Mammary epithelial cell (primary cell): ENCODE data around the gene LCP1.

Experiments
- EZH2 ChIP-seq: IDR thresholded peaks from 2 replicates; pipeline ENCODE4 v1.6.1; 2012; ENCODE audit warnings: low read length, inconsistent platforms, borderline replicate concordance
- TF ChIP-seq, protein P1 (sequence below), 2 donors: IDR thresholded peaks in 1 of 2; conservative IDR thresholded peaks in 1 of 2; 2 replicates each; pipeline ENCODE4 v1.5.1; 2011 to 2012; ENCODE audit warnings: inconsistent platforms in 2 of 2, low read length in 2 of 2, mild to moderate bottlenecking in 2 of 2, control low read depth in 1 of 2, low read depth in 1 of 2; ENCODE audit not compliant: insufficient read depth in 1 of 2; ENCODE audit errors: extremely low read depth in 1 of 2

DNA sequence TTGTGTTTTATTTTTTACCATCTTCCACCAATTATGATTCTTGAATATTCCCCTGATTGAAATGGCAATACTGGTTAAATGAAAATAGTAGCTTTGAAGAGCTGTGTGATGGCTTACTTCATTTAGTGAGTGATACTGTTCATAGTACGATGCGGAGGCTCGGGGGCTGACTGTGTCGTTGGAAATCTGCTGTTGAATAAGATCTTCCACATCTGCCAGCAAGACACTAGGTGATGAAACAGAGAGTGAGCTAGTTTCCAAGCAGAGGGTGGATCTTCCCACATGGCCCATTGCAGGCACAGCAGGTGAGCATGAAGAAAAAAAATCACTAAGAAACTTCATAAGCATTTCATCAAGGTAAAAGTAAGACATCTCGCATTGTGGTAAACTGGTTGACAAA, 99.7 kb downstream of the LCP1 start:
- TF ChIP-seq, protein P1, sequence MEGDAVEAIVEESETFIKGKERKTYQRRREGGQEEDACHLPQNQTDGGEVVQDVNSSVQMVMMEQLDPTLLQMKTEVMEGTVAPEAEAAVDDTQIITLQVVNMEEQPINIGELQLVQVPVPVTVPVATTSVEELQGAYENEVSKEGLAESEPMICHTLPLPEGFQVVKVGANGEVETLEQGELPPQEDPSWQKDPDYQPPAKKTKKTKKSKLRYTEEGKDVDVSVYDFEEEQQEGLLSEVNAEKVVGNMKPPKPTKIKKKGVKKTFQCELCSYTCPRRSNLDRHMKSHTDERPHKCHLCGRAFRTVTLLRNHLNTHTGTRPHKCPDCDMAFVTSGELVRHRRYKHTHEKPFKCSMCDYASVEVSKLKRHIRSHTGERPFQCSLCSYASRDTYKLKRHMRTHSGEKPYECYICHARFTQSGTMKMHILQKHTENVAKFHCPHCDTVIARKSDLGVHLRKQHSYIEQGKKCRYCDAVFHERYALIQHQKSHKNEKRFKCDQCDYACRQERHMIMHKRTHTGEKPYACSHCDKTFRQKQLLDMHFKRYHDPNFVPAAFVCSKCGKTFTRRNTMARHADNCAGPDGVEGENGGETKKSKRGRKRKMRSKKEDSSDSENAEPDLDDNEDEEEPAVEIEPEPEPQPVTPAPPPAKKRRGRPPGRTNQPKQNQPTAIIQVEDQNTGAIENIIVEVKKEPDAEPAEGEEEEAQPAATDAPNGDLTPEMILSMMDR (conservative IDR thresholded peaks at IDR 0.05 in 1 of 2, IDR thresholded peaks at IDR 0.05 in 1 of 2; ENCODE audit: extremely low read depth in 1 of 2, insufficient read depth in 1 of 2, low read depth in 1 of 2, low read length in 2 of 2) = no peak
- TF ChIP-seq EZH2 = no peak
